ENCODE results near the gene RBM33. TPM values are rescaled to one million over a fixed set of nuclear protein-coding genes. Genes with fewer than 3 reads are reported as not detected.

Gene RBM33
- total and polyA plus RNA-seq, 2 of the 8 experiments (the other 6 are each of a cell fraction or from before 2014, with no cell fraction given): 16.5 to 64.6 TPM

GRCh38 chr7:155803418-155804376 is 159.2 kb downstream of the RBM33 start (continued):
- TF ChIP-seq CHD7 (IDR thresholded peaks at IDR 0.05; ENCODE audit: insufficient replicate concordance, low read length) (no peak), USF2 (IDR thresholded peaks at IDR 0.05; ENCODE audit: low read length) (no peak), TCF12 (IDR thresholded peaks at IDR 0.05; ENCODE audit: low read depth, low read length) (no peak), MAX (IDR thresholded peaks at IDR 0.05) (peak; percentile 87; the same call in 1 of the 2 replicates), RBBP5 (IDR thresholded peaks at IDR 0.05; ENCODE audit: borderline replicate concordance, low read depth, low read length) (no peak), EP300 (IDR thresholded peaks at IDR 0.05; ENCODE audit: borderline replicate concordance in 1 of 2, low read depth in 2 of 2, low read length in 2 of 2) (no peak), POLR2AphosphoS5 (IDR thresholded peaks at IDR 0.05; ENCODE audit: low read depth, low read length) (no peak), TAF1 (IDR thresholded peaks at IDR 0.05; ENCODE audit: low read depth, low read length) (no peak)
